Activated CD8-positive, alpha-beta memory T cell treated with anti-CD3 and anti-CD28 coated beads, Interleukin-2, amount 50 U/mL, for 1 hour (primary cell): ENCODE data around the gene PGA3.
"Not testable (repeated sequence)": the region's sequence is repeated elsewhere in the genome, so short reads cannot be mapped to it uniquely, and the experiment has no call there.

Source experiments
- DNase-seq: peaks from one replicate; pipeline ENCODE4 v3.0.0-alpha.2; 2020; ENCODE audit errors: extremely low read depth

The PGA3 gene

DNA sequence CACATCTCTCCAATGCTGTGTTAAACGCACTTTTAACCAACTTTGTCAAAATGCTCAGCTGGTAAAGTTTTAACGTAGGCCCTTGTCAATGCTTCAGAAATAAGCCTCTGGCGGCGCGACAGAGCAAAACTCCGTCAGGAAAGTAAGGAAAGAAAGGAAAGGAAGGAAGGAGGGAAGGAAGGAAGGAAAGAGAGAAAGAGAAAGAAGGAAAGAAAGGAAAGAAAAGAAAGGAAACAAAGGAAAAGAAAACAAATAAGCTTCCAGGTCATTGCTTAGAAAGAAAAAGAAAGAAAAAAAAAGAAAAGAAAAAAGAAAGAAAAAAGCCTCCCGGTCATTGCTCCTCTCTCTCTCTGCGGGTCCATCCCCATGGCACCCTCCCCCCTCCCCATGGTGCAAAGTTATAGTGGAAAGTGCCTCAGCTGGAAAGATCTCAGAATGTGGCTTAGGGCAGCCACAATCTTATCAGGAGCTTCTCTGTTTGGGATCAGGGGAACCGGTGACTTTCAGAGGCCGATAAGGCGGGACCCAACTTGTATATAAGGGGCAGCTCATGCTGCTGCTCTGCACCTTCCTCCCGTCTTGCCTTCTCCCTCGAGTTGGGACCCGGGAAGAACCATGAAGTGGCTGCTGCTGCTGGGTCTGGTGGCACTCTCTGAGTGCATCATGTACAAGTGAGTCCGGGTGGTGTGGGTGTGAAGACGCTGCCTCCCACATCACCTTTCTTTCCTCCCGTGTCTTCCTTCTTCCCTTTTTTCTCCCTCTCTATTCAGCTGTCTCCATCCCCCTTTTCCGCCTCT lies at the start of gene PGA3:
Gene PGA3, plus strand, starts transcription at position 566 of the 797 bp plus-strand sequence. Its CDS starts 50 bp downstream, at position 616.
- not testable (repeated sequence) for DNase-seq

DNA sequence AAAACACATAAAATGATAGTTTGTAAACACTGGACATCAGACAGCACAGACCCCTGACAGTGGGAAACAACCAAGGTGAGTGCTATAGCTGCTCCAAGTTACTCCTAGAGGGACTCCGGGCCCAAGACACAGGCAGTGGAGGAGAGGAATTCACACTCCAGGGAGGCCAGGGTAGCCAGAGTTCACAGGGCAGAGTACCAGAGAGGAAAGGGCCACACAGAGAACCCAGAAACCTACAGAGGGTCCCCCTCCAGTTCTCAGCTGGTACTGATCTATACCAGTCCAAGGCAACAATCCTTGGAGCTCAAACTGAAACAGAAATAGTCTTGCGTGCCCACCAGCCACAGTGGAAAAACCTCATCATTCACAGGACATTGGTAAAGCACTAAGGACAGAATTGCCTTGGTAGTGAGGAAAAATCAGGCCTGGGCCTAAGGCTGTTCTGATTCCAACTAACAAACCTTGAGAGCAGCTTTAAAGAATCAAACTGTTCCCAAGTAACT lies 49.7 kb upstream of the PGA3 start:
- DNase-seq, result no peak

DNA sequence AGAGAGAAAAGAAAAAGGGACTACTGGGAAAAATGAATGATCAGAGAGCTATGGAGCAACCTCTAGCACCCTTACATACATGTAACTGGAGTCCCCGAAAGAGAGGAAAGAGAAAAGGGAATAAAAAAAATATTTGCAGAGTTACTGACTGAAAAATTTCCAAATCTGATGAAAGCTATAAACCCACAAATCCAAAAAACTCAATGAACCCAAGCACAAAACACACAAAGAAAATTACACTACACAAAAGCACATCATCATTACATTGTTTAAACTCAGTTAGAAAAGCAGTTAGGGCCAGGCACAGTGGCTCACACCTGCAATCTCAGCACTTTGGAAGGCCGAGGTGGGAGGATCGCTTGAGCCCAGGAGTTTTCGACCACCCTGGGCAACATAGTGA lies 48.8 kb upstream of the PGA3 start:
- DNase-seq, result no peak

DNA sequence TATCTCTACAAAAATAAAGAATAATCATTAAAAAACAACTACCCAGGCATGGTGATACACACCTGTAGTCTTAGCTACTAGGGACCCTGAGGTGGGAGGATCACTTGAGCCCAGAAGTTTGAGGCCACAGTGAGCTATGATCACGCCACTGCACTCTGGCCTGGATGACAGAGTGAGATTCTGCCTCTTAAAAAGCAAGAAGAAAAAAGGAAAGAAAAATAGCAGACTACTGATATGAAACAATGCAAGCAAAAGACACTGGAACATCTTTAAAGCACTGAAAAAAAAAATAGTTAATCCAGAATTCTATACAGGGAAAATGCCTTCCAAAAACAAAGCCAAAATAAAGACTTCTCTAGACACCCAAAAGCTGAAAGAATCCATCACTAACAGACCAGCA lies 48.0 kb upstream of the PGA3 start:
- no peak for DNase-seq

DNA sequence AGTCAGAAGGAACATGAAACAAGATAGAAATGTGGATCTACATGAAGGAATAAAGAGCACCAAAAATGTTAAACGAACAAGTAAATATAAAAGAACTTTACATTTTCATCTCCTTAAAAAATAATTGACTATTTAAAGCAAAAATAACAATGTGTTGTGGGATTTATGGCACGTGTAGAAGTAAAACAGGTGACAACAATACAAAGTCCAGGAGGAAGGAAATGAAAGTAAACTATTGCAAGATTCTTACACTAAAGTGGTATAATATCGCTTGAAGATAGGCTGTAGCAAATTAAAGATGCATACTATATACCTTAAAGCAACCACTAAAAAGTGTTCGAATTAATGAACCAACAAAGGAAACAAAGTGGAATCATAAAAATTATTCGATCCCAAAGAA lies 47.6 kb upstream of the PGA3 start:
- DNase-seq, result no peak

DNA sequence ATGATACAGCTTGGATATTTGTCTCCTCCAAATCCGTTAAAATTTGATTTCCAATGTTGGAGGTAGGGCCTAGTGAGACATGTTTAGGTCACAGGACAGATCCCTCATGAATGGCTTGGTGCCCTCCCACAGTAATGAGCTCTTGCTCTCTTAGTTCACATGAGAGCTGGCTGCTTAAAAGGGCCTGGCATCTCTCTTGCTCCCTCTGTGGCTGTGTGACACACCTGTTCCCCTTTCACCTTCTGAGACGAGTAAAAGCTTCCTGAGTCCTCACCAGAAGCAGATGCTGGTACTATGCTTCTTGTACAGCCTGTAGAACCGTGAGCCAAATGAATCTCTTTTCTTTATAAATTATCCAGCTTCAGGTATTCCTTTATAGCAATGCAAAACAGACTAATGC lies 45.6 kb upstream of the PGA3 start:
- no peak for DNase-seq

DNA sequence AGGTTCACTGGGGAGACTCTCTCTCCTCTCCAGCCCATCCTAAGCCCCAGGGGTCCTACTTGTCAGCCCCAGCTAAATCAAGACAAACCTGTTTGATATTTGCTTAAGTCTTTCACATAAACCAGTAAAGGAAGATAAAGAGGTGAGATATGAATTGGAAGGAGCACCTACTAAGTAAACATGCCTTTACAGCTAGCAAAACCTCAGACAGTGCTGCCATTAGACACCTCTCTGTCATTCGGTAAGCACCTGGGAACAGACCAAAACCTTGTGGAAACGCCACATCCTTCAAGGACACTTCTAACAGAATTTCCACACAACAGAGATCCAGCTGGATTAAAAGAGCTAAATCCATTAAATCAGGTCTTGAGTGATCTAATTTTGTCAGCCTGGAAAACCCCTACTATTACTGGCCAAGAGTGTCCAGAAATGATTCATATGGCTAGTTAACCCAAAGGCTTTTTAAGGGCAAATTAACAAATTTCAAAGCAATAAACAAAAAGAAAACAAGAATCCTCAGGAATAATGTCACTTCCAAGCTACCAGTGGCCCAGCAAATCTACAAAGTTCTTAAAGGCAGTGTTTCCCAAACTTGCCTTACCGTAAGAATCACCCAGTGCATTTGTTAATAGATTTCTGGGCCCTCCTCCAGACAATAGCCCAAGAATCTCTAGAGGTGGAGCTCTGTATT lies 44.5 kb upstream of the PGA3 start:
- DNase-seq, result no peak

DNA sequence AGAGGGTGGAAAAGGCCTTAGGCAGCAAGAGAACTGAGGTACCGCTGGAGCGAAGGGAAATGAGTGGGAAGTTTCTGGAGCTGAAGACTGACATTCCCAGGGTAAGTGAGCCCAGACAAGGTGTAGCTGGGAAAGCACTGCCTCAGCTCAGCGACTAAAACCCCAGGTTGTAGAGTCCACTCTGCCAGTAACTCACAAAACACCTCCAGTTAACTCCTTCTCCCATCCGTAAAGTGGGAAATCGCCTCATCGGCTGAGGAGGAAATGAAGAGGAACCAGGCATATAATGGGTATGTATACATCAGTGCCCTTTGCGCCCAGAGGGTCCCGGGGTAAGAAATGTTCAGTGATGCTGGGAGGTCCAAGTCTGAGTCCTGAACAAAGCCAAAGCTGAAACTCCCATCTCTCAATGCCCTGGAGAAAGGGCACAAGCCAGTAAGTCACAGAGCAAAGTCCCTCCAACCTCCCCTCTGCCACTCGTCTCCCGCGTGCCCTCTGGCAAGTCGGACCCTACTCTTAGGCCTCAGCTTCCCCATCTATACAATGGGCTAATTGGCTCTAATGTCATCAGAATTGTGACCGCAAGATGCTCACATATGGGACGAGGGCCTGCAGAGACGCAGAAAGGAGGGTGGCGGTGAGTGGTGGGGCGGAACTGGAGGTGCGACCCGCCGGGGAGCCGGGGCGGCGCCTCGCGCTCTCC lies 42.7 kb upstream of the PGA3 start:
- DNase-seq, result no peak

DNA sequence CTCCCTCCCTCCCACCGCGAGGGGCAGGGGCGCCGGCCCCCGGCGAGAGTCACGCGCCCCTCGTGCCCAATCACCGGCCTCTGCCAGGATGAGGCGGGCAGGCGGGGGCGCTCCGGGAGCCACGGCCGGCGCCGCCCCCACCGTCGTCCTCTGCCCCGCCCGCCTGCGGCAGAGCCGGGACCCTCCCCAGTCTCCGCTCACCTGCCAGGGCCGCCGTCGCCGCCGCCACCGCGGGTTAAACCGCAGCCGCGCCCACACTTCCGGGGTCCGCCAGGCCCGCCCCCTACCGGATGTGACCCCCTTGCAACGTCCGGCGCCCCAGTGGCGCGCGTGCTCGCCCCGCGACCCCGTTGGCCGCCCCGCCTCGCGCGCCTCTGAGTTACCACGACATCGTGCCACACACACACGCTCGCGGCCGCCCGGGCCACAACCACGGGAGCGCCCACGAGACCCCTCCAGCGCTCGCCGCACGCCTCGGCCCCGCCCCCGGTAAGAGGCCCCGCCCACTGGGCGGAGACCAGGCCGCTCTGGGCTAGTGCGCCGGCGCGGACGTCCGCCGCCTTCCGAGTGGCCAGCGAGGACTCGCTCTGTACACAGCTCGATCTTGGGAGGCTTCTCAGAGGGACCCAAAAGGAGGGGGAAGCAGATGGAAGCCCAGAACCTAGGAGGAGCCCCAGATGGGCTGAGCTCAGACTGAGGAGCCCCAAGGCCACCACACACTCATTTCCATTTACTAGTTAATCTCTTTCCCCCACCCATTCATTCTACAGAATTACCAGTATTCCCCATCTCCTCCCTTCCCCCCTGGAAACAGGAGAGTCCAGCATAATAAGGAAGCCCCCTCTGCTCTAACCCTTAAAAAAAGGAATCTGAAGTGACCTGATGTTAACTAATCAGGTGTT lies 41.9 kb upstream of the PGA3 start, which contains the start of gene VPS37C:
Gene VPS37C, minus strand, starts transcription at position 237 of the 902 bp plus-strand sequence. CDS start 22,597 bp downstream, outside the sequence.
- peak; percentile 71 for DNase-seq

DNA sequence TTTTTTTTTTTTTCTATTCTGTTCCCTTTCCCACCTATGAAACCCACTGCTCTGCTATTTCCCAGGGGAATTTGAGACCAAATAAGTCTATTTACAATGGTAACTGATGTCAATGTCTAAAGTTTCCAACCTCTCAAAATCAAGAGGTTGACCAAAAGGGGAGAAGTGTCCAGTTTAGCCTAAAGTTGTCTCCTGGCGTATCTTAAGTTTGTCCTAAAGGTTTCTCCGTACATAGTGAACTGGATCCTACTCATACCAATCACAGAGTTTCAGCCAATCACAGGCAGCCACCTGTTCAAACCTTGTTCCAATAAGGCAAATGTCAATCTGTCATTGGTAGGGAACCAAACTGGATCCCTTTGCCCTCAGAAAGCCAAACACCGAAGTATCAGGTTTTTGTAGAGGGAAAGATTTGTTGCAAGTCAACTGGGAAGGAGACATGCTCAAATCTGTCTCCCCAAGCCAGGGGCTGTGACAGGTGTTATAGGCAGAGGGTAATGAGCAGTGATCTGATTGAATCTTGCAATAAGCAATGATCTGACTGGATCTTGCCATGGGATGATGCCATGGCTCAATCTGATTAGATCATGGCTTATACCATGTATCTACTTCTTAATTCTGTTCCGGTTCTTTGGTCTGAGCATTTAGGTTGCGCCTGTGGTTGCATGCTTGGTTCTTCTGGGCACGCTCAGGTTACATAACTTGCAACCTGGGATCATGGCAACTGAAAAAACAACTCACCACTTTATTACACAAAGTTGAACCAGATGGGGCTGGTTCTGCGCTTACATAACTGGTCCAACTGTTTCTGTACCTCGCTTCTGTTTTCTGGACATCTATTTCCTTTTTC lies 41.0 kb upstream of the PGA3 start:
- DNase-seq, result no peak

DNA sequence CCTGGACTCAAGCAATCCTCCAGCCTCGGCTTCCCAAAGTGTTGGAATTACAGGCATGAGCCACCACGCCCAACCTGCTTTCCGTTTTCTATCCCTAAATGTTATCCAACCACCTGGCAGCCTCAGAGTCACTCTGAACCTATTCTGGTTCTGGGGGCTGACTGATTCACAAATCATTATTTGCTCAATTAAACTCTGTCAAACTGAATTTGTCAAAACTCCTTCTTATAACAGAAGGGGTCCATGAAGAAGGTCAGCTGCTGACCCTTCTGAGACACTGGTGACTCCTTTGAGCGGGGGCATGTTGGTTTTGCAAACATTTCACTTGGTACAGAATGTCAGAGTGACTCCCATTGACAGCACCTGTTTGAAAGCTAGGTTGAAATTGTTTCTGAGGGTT lies 40.3 kb upstream of the PGA3 start:
- DNase-seq, result no peak

DNA sequence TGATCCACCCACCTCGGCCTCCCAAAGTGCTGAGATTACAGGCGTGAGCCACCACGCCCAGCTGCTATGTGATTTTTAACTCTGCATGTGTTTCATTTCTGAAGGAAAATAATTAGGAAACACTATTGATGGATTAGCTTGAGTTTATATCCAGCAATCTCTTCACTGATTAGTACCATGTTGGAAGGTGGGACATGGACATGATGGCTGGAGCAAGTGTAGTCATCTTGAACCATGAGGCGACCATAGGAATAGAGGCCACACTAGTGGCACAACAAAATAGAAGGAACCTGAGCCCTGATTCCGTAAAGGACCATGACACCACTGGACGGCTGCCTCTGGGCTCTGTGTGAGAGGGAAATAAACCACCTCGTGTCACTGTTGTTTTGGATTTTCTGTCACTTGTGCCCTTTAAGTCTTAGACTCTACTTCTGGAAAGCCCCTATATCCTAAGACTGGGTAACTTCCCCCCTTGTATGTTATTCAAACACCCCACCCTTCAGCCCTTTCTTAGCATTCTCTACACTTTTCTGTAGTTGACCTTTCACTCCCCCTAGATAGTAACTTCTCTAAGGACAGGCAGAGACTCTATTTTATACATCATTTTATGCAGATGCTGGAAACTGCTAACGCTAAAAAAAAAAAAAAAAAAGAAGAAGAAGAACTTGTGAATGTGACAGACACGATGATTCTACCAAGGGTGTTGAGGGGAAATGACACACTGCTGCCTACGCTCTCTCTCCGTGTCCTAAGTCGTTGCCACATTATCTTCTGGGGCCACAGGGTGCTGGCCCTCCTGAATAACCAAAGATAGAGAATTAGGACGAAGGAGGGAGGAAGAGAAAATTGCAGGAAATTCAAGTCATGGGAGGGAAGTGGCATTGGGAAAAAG lies 39.4 kb upstream of the PGA3 start:
- DNase-seq, result no peak

DNA sequence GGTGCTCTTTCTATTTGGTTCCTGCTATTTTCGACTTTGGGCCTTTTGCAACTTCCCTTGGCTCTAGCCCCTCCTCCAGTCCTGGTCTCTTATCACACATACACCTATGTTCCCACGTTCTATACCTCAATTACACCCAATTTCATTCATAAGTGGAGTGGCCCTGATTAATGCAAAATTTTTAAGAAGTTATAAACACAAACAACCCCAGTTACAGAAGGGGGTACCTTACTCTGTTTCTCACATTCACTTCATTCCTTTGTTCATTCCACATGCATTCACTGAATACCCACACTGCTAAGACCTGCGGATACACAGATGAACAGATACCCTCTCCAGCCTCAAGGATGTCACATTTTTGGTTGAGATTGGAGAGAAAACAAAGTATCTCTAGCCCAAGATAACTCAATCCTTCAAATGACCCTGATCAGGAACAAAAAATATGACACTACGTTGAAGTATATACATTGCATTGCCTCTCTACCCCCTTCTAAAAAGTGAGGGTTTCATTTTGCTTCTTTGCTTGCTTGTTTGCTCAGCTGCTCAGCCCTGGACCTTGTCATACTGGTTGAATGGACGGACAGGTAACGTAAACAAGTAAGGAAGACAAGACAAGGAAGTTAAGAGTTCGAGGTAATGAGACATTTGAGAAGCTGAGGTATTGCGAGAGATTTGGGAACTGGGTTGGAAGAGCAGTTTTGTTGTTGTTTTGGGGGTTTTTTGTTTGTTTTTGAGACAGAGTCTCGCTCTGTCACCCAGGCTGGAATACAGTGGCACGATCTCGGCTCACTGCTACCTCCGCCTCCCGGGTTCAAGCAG lies 38.5 kb upstream of the PGA3 start:
- DNase-seq, result no peak

DNA sequence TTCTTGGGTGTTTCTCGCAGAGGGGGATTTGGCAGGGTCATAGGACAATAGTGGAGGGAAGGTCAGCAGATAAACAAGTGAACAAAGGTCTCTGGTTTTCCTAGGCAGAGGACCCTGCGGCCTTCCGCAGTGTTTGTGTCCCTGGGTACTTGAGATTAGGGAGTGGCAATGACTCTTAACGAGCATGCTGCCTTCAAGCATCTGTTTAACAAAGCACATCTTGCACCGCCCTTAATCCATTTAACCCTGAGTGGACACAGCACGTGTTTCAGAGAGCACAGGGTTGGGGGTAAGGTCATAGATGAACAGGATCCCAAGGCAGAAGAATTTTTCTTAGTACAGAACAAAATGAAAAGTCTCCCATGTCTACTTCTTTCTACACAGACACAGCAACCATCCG lies 37.5 kb upstream of the PGA3 start:
- not testable (repeated sequence) for DNase-seq

DNA sequence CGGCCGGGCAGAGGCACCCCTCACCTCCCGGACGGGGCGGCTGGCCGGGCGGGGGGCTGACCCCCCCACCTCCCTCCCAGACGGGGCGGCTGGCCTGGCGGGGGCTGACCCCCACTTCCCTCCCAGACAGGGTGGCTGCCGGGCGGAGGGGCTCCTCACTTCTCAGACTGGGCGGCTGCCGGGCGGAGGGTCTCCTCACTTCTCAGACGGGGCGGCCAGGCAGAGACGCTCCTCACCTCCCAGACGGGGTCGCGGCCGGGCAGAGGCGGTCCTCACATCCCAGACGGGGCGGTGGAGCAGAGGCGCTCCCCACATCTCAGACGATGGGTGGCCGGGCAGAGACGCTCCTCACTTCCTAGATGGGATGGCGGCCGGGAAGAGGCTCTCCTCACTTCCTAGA lies 37.0 kb upstream of the PGA3 start:
- not testable (repeated sequence) for DNase-seq

DNA sequence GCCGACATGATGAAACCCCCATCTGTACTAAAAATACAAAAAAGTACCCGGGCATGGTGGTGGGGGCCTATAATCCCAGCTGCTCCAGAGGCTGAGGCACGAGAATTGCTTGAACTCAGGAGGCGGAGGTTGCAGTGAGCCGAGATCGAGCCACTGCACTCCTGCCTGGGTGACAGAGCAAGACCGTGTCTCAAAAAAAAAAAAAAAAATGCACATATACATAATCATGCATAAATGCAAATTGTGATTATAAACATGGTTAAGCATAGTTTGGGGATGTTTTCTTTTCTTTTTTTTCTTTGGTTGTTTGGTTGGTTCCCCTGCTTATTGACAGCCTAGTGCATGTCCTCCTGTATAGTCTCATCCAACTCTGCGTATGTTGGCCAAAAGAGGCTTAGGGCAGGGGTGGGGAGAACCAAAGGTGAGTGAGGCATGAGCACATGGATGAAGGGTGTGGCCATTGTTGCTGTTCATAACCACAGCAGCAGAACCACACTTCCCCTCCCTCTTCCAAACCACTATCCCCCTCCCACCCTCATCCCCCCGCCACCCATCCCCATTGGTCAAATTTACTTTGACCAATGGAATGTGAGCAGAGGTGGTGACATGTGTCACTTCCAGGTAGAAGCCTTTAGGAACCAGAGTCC lies 35.1 kb upstream of the PGA3 start:
- DNase-seq, result no peak

DNA sequence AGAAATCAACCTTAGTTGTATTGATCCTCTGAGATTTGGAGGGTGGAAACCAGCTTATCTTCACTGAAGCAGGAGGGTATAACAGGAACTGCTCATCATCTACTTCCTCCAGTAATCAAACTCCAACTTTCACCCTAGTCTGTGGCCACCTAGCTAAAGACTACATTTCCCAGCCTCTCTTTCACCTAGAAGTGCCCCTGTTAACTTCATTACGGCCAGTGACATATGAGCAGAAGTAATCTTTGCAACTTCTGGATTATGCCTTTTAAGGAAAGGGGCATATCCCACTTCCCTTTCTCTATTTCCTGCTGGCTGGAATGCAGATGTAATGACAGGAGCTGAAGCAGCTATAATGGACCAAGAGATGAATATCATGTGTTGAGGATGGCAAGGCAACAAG lies 34.5 kb upstream of the PGA3 start:
- DNase-seq, result no peak

DNA sequence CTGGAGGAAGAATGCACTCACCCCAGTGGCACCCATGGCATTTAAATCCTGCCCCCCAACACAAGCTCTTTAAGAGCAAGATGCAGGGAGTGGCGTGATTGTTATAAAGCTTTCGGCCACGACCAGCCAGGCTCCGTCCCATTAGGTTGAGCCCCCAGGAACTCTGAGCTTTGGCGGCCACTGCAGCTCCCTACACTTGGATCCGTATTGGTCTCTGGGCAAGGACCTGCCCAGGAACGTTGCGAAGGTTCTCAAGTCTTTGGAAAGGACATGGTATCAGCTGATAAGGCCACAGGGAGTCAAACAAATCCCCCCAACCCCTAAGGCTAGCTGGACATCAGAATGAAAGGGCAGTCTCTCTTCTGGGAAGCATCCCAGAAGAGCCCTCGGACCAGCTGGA lies 32.7 kb upstream of the PGA3 start:
- no peak for DNase-seq
